NCI-H774 (cell line): Measurements from ENCODE around the gene KIF18A.

Experiments used
- DNase-seq: peaks from one replicate; lab custom pipeline; 2025; lab: John Stamatoyannopoulos, UW

Gene KIF18A

DNA sequence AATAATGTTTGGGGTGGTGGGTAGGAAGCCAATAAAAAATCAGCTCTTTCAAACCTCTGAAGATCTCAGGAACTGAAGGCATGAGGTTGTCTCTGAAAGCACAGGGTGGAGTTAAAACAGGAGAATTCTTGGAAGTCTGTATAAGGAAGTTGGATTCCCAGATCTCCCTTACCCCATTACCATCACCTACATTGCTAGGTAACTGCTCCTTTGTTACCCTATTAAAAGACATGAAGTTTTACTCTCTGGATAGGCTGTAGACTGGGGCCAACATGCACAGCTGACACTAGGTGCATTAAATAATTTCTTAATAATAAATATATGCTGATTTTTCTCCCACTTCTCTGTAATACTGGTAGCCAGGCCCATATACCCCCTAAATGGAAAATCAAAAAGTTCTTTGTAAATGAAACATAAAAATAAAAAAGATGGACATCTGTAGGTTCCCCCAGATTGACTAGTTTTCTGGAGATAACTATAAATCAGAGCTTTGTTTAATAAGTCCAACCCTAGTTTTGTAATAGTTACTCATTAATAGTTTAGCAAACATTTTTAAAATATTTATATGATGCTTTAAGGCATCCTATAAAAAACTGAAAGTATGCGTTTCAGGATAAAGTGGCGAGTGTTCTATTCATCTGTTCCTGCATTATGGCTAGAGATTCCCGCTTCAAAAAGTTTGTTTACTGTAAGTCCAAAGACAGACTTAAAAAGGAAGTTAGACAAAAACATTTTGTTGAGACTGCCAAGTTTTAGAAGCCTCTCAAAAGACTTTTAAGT is 63.8 kb downstream of the KIF18A start:
- DNase-seq = no peak

DNA sequence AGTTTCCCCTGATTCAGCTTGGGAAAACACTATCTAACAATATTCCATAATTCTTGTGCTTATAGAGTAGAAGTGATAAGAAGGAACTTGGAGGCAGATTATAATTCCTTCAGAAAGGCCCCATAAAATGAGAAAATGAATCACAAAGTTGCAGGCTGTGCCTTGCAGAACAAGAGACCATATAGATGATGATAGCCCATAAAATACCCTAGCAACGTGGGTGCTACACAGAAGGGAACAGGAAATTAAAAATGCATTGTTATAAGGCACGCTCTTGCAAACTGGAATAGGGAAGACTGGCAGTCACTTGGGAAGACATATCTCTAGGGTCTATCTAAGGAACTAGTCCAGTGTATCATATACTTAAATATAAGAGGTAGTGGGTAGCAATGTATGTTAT is 67.6 kb downstream of the KIF18A start:
- no peak for DNase-seq

DNA sequence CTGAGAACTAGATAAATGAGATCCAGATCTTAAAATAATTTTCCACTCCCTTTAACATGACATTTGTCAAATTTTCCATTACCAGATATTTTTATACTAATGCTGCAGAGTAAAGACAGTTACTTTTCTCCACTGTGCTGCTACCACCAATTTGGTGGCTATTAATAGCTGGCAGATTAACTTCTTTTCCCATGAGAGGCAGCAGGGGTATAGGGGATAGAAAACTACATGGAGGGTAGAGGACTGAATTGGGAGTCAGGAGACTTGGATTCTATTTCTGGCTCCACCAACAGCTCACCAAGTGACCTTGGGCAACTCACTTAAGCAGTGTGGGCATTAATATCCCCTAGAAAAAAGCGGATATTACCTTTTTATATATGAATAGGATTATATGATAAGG is 69.2 kb downstream of the KIF18A start:
- no peak for DNase-seq

DNA sequence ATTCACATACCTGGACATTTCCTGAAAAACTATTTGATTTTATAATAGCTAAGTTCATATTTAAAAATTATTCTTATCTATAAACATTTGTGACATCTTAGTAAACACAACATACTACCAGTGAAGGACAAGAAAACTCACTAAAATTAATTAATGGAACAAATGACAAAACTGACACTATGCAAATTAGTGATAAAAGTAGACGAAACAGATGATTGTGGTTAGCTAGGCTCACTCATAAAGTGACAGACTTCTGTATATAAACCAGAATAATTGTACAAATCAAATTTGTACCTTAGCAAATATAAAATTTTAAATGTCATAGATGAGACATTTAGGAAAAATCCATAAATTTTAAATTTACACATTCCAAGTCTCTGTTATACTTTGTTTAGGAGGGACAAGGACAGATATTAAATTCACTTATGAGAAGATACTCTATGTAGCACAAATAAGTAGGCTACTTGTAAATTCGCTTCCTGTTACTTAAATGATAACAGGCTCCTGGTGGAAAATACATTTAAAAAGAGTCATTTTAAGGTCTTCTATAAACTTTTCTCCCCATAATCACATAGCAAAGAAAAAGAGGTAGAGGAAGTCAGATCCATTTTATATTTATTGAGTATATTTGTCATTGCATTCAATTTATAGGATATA is 81.2 kb downstream of the KIF18A start:
- DNase-seq = no peak

DNA sequence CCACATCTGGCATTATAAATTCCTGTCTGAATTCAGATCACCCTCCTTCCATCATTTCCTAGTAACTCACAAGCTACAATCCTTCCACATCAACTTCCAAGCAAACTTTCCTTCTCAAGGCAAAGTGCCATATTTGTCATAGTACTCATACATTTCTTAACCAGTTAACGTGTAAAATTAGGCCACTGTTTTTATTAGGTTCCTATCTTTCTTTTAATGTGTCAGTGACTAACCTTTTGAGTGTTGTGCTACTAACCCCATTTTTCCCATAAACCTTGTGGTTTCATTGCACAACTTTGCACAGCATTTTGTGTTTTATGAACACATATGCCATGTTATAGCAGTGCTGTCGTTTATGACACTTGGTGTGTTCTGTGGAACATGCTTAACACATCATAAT is 90.1 kb downstream of the KIF18A start:
- DNase-seq = no peak

DNA sequence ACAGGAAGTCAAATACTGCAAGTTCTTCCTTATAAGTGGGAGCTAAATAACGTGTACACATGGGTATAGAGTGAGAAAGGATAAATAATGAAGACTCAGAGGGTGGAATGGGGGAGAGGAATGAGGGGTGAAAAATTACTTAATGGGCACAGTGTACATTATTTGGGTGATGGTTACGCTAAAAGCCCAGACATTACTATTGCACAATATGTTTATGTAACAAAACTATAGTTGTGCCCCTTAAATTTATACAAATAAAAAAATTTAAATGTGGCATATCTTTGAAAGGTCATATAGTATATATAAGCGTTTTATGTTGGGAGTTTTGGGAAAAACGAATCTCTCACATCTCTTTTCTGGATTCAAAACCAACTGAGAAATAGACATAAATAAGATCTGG is 96.1 kb downstream of the KIF18A start:
- no peak for DNase-seq

DNA sequence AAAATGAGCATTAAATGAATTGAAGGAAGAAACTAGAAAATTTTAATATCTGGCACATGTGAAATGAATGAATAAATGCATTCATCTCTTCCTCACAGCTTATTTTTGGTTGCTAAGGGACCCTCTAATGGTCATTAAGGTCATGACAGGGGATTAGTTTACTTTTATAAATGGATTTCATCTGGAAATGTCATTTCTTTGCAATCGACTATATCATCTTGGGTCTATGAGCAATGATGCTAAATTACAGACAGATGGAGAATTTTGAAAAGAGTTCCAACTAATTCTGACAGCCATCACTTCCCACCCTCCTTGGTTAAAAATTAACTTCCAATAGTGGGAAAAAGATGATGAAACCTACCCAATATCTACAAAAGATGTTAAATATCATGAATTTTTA is 98.0 kb downstream of the KIF18A start:
- DNase-seq = no peak

- no peak for DNase-seq
These were observed 98.6 kb downstream of the KIF18A start for GRCh38 chr11:28009388-28009787.

GRCh38 chr11:28003615-28004014 is 104.3 kb downstream of the KIF18A start:
- no peak for DNase-seq

DNA sequence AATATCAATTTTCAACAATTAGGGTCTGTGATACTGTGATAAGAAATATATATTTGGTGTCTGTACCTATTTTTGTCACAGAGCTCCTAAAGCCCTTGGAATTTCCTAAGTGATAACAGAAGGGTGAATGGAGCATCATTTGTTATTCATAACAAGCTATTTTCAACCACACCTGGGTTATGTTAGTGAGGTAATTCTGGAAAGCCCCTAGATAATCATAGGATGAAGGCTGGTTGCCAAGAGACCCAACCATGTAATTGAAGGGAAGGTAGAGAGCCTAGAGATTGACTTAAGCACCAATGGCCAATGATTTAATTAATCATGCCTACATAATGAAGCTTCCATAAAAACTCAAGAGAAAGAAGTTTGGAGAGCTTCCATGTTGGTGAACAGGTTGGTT is 109.4 kb downstream of the KIF18A start:
- DNase-seq = no peak

- no peak for DNase-seq
These were observed 110.6 kb downstream of the KIF18A start for GRCh38 chr11:27997344-27997743.

DNA sequence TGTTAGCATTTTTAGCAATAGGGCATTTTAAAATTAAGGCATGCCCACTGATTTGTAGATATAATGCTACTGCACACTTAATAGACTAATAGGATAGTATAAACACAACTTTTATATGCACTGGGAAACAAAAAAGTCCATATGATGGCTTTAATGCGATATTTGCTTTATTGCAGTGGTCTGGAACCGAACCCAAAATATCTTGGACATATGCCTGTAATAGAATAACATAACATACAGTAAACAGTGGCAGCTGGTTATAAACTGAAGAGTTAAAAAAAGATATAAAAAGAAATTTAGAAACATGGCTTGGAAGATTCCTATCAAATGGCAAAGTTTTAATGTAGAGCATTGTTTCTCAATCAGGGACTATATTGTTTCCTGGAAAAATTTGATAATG is 111.9 kb downstream of the KIF18A start:
- DNase-seq = no peak

DNA sequence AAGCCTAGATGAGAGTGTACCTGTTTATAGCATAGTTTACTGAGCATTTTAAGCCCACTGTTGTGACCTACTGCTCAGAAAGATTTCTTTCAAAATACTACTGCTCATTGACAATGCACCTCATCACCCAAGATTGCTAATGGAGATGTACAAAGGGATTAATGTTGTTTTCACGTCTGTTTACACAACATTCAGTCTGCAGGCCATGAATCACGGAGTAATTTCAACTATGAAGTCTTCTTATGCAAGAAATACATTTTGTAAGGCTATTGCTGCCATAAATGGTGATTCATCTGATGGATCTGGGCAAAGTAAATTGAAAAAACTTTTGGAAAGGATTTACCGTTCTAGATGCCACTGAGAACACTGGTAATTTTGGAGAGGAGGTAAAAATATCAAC is 112.9 kb downstream of the KIF18A start:
- no peak for DNase-seq

DNA sequence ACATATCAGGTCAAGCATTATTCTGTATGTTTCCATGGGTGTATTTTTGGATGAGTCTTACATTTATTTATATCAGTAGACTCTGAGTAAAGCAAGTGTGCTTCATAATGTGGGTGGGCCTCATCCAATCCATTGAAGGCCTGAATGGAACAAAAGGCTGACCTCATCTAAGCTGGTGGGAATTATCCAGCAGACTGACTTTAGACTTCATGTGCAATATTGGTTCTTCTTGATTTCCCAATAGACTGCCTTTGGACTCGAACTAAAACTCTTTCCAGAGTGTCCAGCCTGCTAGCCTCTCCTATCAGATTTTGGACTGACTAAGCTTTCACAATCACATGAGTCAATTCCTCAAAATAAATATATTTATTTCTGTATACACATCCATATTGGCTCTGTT is 116.2 kb downstream of the KIF18A start:
- no peak for DNase-seq

DNA sequence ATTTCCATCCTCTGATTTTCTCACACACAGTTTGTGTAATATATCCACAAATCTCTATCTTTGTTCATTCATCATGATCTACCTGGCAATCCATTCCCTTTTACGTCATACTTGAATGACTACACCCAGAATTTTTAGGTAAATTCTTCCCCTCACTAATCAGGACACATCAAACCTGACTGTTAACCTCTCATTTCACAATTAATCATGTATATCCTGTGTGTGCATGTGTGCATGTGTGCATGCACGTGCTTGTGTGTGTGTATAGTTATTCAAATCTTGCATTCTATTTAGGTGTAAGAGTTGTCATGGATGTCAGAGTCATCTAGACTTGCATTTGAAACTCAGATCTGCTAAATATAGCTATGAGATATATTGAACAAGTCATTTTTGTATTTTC is 130.4 kb downstream of the KIF18A start:
- DNase-seq = no peak

DNA sequence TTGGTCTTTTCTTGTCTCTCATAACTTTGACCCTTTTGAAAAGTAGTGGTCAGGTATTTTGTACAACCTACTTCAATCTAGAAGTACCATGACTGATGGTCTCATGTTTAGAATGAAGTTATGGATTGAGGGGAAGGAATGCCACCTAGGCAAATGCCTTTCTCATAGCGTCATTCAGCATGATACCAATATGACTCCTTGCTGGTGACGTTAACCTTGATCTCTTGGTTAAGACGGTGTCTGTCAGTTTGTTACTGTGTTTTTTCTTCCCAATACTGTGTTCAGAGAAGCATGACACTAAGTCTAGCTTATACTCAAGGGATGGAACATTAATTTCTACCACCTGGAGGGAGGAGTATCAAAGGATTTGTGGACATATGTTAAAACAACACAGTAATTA is 130.9 kb downstream of the KIF18A start:
- DNase-seq = no peak

- no peak for DNase-seq
These were observed 131.7 kb downstream of the KIF18A start for GRCh38 chr11:27976262-27976661.

DNA sequence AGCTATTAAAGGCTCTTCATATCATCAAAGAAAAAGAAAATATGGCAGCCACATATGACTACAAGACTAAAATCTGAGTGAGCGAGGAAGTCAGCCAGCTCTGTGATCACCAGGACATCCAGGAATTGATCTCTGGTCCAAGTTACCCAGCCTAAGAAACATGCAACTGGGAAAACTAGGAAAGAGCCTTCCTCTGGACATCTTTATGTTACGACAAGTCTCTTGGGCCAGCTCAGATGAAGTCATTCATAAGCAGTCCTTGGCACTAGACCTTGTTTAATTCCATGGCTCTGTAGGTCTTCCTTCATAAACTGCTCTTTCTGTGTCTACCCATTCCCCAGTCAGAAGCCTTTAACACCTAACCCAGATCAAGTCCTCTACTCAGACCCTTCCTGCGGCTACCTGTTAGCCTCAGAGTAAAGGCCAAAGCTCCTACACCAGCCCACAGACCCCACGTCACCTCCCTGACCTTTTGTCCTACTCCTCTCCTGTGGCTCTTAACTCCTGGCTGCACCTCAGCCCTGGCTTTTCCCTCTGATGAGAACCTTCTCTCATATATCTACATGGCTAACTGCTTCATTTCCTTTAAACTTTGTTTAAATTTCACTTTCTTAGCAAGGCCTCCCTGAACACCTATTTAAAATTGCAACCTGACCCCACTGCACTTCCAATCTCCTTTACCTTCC is 134.0 kb downstream of the KIF18A start:
- no peak for DNase-seq

DNA sequence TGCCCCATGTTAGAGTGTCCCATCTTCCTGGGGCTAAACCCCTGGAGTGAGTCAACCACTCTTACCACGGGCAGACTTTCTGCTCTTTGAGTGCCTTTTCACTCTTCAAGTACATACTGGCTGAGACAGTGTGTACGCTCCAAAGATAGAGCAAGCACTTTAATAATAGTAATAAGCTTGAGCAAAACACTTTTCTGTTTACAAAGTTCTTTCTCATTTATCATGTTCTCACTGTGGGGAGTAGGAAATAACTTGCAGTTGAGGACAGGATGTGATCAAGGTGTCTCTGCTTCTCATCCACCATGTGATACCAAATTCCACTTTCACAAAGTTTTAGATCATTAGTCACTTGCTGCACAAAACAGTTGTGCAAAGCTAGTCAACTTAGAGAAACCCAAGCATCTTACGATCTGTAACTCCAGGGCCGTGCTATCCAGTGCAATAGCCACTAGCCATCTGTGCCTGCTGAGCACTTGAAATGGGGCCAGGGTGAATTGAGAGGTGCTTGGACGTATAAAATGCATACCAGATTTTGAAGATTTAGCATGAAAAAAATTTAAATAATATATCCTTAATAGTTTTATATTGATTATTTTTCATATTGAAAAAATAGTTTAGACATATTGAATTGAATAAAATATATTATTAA is 135.3 kb downstream of the KIF18A start:
- DNase-seq = no peak

GRCh38 chr11:27971171-27971570 is 136.8 kb downstream of the KIF18A start:
- no peak for DNase-seq
